H1 (cell line): ENCODE data around the gene SKP1. TPM values are rescaled to one million over a fixed set of nuclear protein-coding genes. Genes with fewer than 3 reads are reported as not detected.

Experiments used
- CTCF ChIA-PET: fragments of 300-600 bp; sonication (Branson Sonifier 250); formaldehyde crosslinking; loops from one replicate; lab custom pipeline; 2021; ENCODE audit not compliant: partially characterized antibody; lab: Charles Lee
- POLR2A ChIA-PET: fragments of 300-600 bp; sonication (Branson Sonifier 250); formaldehyde crosslinking; loops from one replicate; lab custom pipeline; 2021; ENCODE audit warnings: inconsistent platforms; ENCODE audit not compliant: partially characterized antibody; lab: Charles Lee
- DNase-seq, 2 experiments: peaks; one replicate each; pipeline versions ENCODE4 v3.0.0 to v3.0.0-alpha.2; 2010 to 2022; ENCODE audit warnings: low spot score in 2 of 2, low read depth in 1 of 2, mixed read lengths in 1 of 2
- FAIRE-seq: peaks from 2 replicates; lab custom pipeline; 2011; peaks lifted over from hg19 to GRCh38; lab: Jason Lieb, UNC
- H2AFZ ChIP-seq: 2 replicates; pipeline ENCODE4 v1.8.1; 2012; ENCODE audit warnings: low read length, inconsistent platforms
- H2AK5ac ChIP-seq: 2 replicates; pipeline ENCODE4 v1.6.1; 2013; ENCODE audit warnings: low read depth, low read length
- H2BK120ac ChIP-seq: replicated peaks from 2 replicates; pipeline ENCODE3; 2013; ENCODE audit warnings: low read depth, low read length, inconsistent platforms
- H2BK12ac ChIP-seq: 2 replicates; pipeline ENCODE4 v1.6.1; 2013; ENCODE audit warnings: low read depth, low read length
- H2BK15ac ChIP-seq: 2 replicates; pipeline ENCODE4 v1.6.1; 2013; ENCODE audit warnings: low read length
- H2BK20ac ChIP-seq: 2 replicates; pipeline ENCODE4 v1.6.1; 2013; ENCODE audit warnings: low read length
- H2BK5ac ChIP-seq: 2 replicates; pipeline ENCODE4 v1.6.1; 2013; ENCODE audit warnings: low read depth, low read length
- H3K14ac ChIP-seq: 2 replicates; pipeline ENCODE4 v1.6.1; 2013; ENCODE audit warnings: inconsistent platforms; ENCODE audit not compliant: insufficient read length
- H3K18ac ChIP-seq: 2 replicates; pipeline ENCODE4 v1.6.1; 2013; ENCODE audit warnings: low read length; ENCODE audit errors: extremely low read depth
- H3K23ac ChIP-seq: 2 replicates; pipeline ENCODE4 v1.6.1; 2013; ENCODE audit warnings: inconsistent platforms; ENCODE audit not compliant: insufficient read length
- H3K23me2 ChIP-seq: 2 replicates; pipeline ENCODE4 v1.6.1; 2013; ENCODE audit warnings: low read depth, low read length
- H3K27ac ChIP-seq: 2 replicates; pipeline ENCODE4 v1.6.1; 2011; ENCODE audit warnings: low read depth, low read length, inconsistent platforms
- H3K27me3 ChIP-seq, 4 experiments: replicated peaks in 1 of 4; 1 replicate in 1 of 4; 2 replicates in 3 of 4; pipeline versions ENCODE4 v1.6.1 to v1.8.1; 2011 to 2013; ENCODE audit warnings: low read length in 3 of 4, mild to moderate bottlenecking in 3 of 4, inconsistent platforms in 2 of 4, mixed read lengths in 2 of 4, moderate library complexity in 1 of 4; ENCODE audit not compliant: control insufficient read depth in 3 of 4, insufficient read depth in 3 of 4; ENCODE audit errors: extremely low read depth in 1 of 4
- H3K36me3 ChIP-seq, 4 experiments: 2 replicates each; pipeline versions ENCODE4 v1.6.1 to v1.8.1; 2011 to 2013; ENCODE audit warnings: mild to moderate bottlenecking in 4 of 4, low read length in 3 of 4, moderate library complexity in 2 of 4, control low read depth in 1 of 4, inconsistent platforms in 1 of 4; ENCODE audit not compliant: insufficient read depth in 4 of 4, control insufficient read depth in 2 of 4
- H3K4ac ChIP-seq: replicated peaks from 2 replicates; pipeline ENCODE3; 2013; ENCODE audit warnings: low read length, low read depth, mixed read lengths, inconsistent platforms; ENCODE audit not compliant: insufficient read length
- H3K4me1 ChIP-seq, 4 experiments: replicated peaks in 1 of 4; 1 replicate in 1 of 4; 2 replicates in 3 of 4; pipeline versions ENCODE4 v1.6.1 to v1.8.1; 2011 to 2013; ENCODE audit warnings: low read length in 3 of 4, inconsistent platforms in 2 of 4, mixed read lengths in 1 of 4; ENCODE audit not compliant: insufficient read depth in 4 of 4, control insufficient read depth in 3 of 4
- H3K4me2 ChIP-seq, 2 experiments: 2 replicates each; pipeline versions ENCODE4 v1.6.1 to v1.8.1; 2011 to 2013; ENCODE audit warnings: low read depth in 2 of 2, low read length in 2 of 2, control low read depth in 1 of 2, inconsistent platforms in 1 of 2, mild to moderate bottlenecking in 1 of 2; ENCODE audit not compliant: insufficient read depth in 1 of 2
- H3K4me3 ChIP-seq, 4 experiments: fragments of 200-600, 300-600 bp in 1 of 4; sonication (generic), shearing (Covaris generic), sonication (Bioruptor Twin) in 1 of 4; 2 replicates each; pipeline versions ENCODE4 v1.5.1 to v1.8.1; 2011 to 2016; ENCODE audit warnings: low read length in 4 of 4, low read depth in 3 of 4, control low read depth in 2 of 4, inconsistent platforms in 2 of 4, mild to moderate bottlenecking in 2 of 4, mixed read lengths in 1 of 4, moderate library complexity in 1 of 4; ENCODE audit not compliant: insufficient read depth in 2 of 4; ENCODE audit errors: extremely low read depth in 1 of 4
- H3K56ac ChIP-seq: replicated peaks from 2 replicates; pipeline ENCODE3; 2013; ENCODE audit warnings: low read depth, mild to moderate bottlenecking, mixed read lengths, low read length, inconsistent platforms; ENCODE audit not compliant: insufficient read length
- H3K79me1 ChIP-seq: 2 replicates; pipeline ENCODE4 v1.6.1; 2013; ENCODE audit warnings: low read depth, low read length, control low read depth
- H3K79me2 ChIP-seq, 2 experiments: 2 replicates each; pipeline versions ENCODE4 v1.6.1 to v1.8.1; 2012 to 2013; ENCODE audit warnings: low read length in 2 of 2, mild to moderate bottlenecking in 2 of 2, inconsistent platforms in 1 of 2; ENCODE audit not compliant: insufficient read depth in 2 of 2, control insufficient read depth in 1 of 2
- H3K9ac ChIP-seq, 4 experiments: replicated peaks in 1 of 4; 1 replicate in 1 of 4; 2 replicates in 3 of 4; pipeline versions ENCODE4 v1.6.1 to v1.8.1; 2011 to 2013; ENCODE audit warnings: low read depth in 3 of 4, low read length in 3 of 4, control low read depth in 2 of 4, mild to moderate bottlenecking in 2 of 4, moderate library complexity in 2 of 4, inconsistent platforms in 1 of 4; ENCODE audit errors: extremely low read depth in 1 of 4
- H3K9me3 ChIP-seq, 2 experiments: 2 replicates each; pipeline versions ENCODE4 v1.6.1 to v1.8.1; 2012 to 2013; ENCODE audit warnings: mild to moderate bottlenecking in 2 of 2, moderate library complexity in 2 of 2, control low read depth in 1 of 2, inconsistent platforms in 1 of 2, low read depth in 1 of 2, low read length in 1 of 2, mixed read lengths in 1 of 2; ENCODE audit not compliant: insufficient read depth in 2 of 2
- H4K20me1 ChIP-seq, 2 experiments: replicated peaks in 1 of 2; 2 replicates each; pipeline versions ENCODE3 to v1.8.1; 2011 to 2013; ENCODE audit warnings: inconsistent platforms in 2 of 2, low read length in 2 of 2, mild to moderate bottlenecking in 1 of 2; ENCODE audit not compliant: insufficient read depth in 2 of 2, control insufficient read depth in 1 of 2
- H4K5ac ChIP-seq: 2 replicates; pipeline ENCODE4 v1.6.1; 2013; ENCODE audit warnings: low read length, low read depth, mixed read lengths, inconsistent platforms; ENCODE audit not compliant: insufficient read length
- H4K8ac ChIP-seq: 2 replicates; pipeline ENCODE4 v1.8.0; 2013; ENCODE audit warnings: mild to moderate bottlenecking, moderate library complexity, low read length, inconsistent platforms; ENCODE audit not compliant: insufficient read depth; ENCODE audit errors: extremely low read depth
- H4K91ac ChIP-seq: replicated peaks from 2 replicates; pipeline ENCODE3; 2013; ENCODE audit warnings: low read length, mixed read lengths, inconsistent platforms; ENCODE audit not compliant: insufficient read length
- CHD1 ChIP-seq: IDR thresholded peaks from 2 replicates; pipeline ENCODE4 v1.6.1; 2012; ENCODE audit warnings: low read depth, low read length, improper control_type of control experiment
- HDAC6 ChIP-seq: IDR thresholded peaks from one replicate; pipeline ENCODE4 v1.7.1; 2012; ENCODE audit warnings: low read depth, mild to moderate bottlenecking, inconsistent platforms, low read length, moderate library complexity
- JUND ChIP-seq: IDR thresholded peaks from 2 replicates; pipeline ENCODE4 v1.6.1; 2011; ENCODE audit warnings: mild to moderate bottlenecking, improper control_type of control experiment, low read length
- KDM1A ChIP-seq: fragments of 200-600, 300-600 bp; sonication (generic); IDR thresholded peaks from 2 replicates; pipeline ENCODE4 v1.7.1; 2016; ENCODE audit warnings: mild to moderate bottlenecking, low read length, borderline replicate concordance
- POLR2AphosphoS5 ChIP-seq: IDR thresholded peaks from 2 replicates; pipeline ENCODE4 v1.6.1; 2011; ENCODE audit warnings: low read depth, low read length
- SIN3A ChIP-seq, 2 experiments: IDR thresholded peaks in 1 of 2; conservative IDR thresholded peaks in 1 of 2; 2 replicates each; pipeline ENCODE4 v1.6.1; 2011 to 2012; ENCODE audit warnings: low read length in 2 of 2, improper control_type of control experiment in 1 of 2, low read depth in 1 of 2, mild to moderate bottlenecking in 1 of 2
- SP1 ChIP-seq: IDR thresholded peaks from 2 replicates; pipeline ENCODE4 v1.6.1; 2011; ENCODE audit warnings: low read depth, low read length
- SP4 ChIP-seq: IDR thresholded peaks from 2 replicates; pipeline ENCODE4 v1.6.1; 2012; ENCODE audit warnings: low read length, inconsistent platforms
- TAF1 ChIP-seq: IDR thresholded peaks from 2 replicates; pipeline ENCODE4 v1.6.1; 2011; ENCODE audit warnings: mild to moderate bottlenecking, low read depth, low read length
- TEAD4 ChIP-seq: IDR thresholded peaks from 2 replicates; pipeline ENCODE4 v1.6.1; 2012; ENCODE audit warnings: low read depth, low read length, inconsistent platforms, mixed read lengths
- ZNF274 ChIP-seq: IDR thresholded peaks from 2 replicates; pipeline ENCODE4 v1.7.0; 2012; ENCODE audit warnings: low read length, borderline replicate concordance; ENCODE audit errors: extremely low read depth
- WGBS, 2 experiments: shearing (Covaris generic) in 1 of 2; methylation state at CpG; one replicate each; pipeline versions ENCODE4 v1.1.6 to v1.1.7; 2013 to 2015; ENCODE audit warnings: low lambda C conversion rate in 2 of 2, mixed read lengths in 2 of 2, inconsistent platforms in 1 of 2, low coverage in 1 of 2, missing lambda C conversion rate in 1 of 2; ENCODE audit not compliant: insufficient replicate concordance in 2 of 2, insufficient coverage in 1 of 2, insufficient read length in 1 of 2; ENCODE audit errors: extremely low coverage in 1 of 2, missing lambda C conversion rate in 1 of 2; 5-methylcytosine and 5-hydroxymethylcytosine counted together
- polyA plus RNA-seq, 7 experiments: library from polyadenylated mRNA; depleted of rRNA in 3 of 7; stranded (reverse) in 5 of 7; unstranded in 2 of 7; fragments of >200 nt in 5 of 7; fragments of 200-250 nt in 2 of 7; gene quantifications; 1 replicate in 5 of 7; 2 replicates in 1 of 7; 4 replicates in 1 of 7; pipeline versions ENCODE4 v1.2.1 to v1.2.3, GENCODE V29; 2011 to 2013; ENCODE audit warnings: missing spikeins in 2 of 7, mixed read lengths in 2 of 7
- total RNA-seq: library from RNA; stranded (reverse); fragmentation: NEBNext Ultra II Directional; extraction: Animal tissue kit (Norgen Biotek cat#: 25700); gene quantifications from 2 replicates; pipeline ENCODE4 v1.2.1, GENCODE V29; 2021
- TF ChIP-seq, protein P1 (sequence below): IDR thresholded peaks from 2 replicates; pipeline ENCODE4 v1.6.1; 2011; ENCODE audit warnings: low read depth, mild to moderate bottlenecking, low read length; ENCODE audit not compliant: insufficient read depth

Gene SKP1
- total and polyA plus RNA-seq, 2 of the 8 experiments (the other 6 are each of a cell fraction or from before 2014, with no cell fraction given), result 163 to 332 TPM

DNA sequence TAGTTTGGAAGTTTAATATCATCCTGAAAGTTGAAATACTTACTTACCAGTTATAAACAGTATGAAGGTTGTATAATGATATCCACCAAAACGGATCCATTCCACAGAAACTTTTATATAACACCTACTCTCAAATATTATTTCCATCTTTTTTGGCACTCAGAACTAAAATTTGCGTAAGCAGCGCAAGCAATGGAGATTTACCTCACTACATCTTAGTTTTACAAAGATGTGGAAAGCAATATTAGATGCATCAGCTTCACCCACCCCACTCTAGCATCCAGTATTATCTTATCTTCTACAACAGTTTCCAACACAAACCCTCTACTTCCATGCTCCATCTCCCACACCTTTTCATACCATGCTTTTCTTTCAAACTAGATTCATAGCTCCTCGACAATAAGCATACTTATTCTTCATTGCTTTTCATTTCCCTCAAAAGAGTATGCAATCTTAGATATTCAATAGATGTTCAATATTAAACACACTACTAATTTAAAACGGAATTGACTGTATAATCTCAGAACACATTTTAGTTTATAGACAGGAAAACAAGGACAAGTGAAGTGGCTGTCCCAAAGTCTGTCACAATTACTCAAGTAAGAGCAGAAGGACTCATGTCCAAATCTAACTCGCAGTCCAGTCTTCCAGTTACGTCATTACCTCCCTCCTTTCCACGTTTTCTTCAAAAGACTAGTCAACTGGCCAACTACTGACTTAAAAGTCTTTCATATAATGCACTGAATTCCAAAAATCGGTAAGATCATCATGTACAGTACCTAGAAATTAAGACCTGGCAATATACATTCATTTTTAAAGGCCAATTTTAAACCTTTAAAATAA, 46.9 kb upstream of the SKP1 start:
- H4K20me1 ChIP-seq, result peaks cover 25 to 46% of the 10 kb centered on the region in 2 experiments
- no peaks in the 10 kb centered on the region for H3K27me3 ChIP-seq
- no peak overlapping the region for H2AK5ac ChIP-seq
- CTCF ChIA-PET, result interaction anchor here (1.0 to 2.4 kb wide), 3 partner anchors 16 to 39 kb away, joined by 3 to 6 read pairs (median 5); no protein-coding TSS in a partner anchor
- H3K4ac ChIP-seq, result no peak overlapping the region
- no peak for DNase-seq
- no peak overlapping the region for H2BK120ac ChIP-seq
- peak overlapping the region; percentile 91 to 98 (median 96) for H3K4me3 ChIP-seq
- no peak overlapping the region for H3K56ac ChIP-seq
- no peak overlapping the region for H2BK12ac ChIP-seq
- peak overlapping the region; percentile 89 to 99 for H3K4me2 ChIP-seq
- H2BK20ac ChIP-seq, result no peak overlapping the region
- H3K9ac ChIP-seq, result peak overlapping the region in 1 of 4 experiments; percentile 23; a peak in 1 of 7 replicates
- H3K9me3 ChIP-seq, result no peaks in the 10 kb centered on the region
- H3K18ac ChIP-seq, result no peak overlapping the region
- H4K91ac ChIP-seq, result no peak overlapping the region
- POLR2A ChIA-PET, result interaction anchor here (0.6 to 9.0 kb wide), 7 partner anchors 11 to 55 kb away, joined by 3 to 166 read pairs (median 17); partner anchors contain the start of gene SKP1
- no peak overlapping the region for H2BK15ac ChIP-seq
- H3K14ac ChIP-seq, result no peak overlapping the region
- no peak overlapping the region for H4K5ac ChIP-seq
- no peak overlapping the region for H3K27ac ChIP-seq
- H3K23me2 ChIP-seq, result peaks cover 11% of the 10 kb centered on the region
- H3K23ac ChIP-seq, result no peak overlapping the region
- no peaks in the 10 kb centered on the region for H3K79me1 ChIP-seq
- 63% methylated on average over 9 of the region's 9 CpGs; no CpG with 5 or more reads in 1 of the 2 experiments for WGBS, 2 experiments
- FAIRE-seq, result no peak
- H3K4me1 ChIP-seq, result peaks cover 0 to 11% (median 6%) of the 10 kb centered on the region in 4 experiments; a peak in 5 of 7 replicates
- peaks cover 0 to 19% (median 6%) of the 10 kb centered on the region in 4 experiments; a peak in 4 of 8 replicates for H3K36me3 ChIP-seq
- no peak overlapping the region for H4K8ac ChIP-seq
- peaks cover 69 to 83% of the 10 kb centered on the region in 2 experiments for H3K79me2 ChIP-seq
- H2AFZ ChIP-seq, result no peak overlapping the region
- H2BK5ac ChIP-seq, result no peak overlapping the region
- no peak for TF ChIP-seq SP4
- no peak for TF ChIP-seq CHD1
- TF ChIP-seq POLR2AphosphoS5, result no peak
- TF ChIP-seq TEAD4, result no peak
- TF ChIP-seq SP1, result no peak
- TF ChIP-seq HDAC6, result no peak
- TF ChIP-seq, protein P1, sequence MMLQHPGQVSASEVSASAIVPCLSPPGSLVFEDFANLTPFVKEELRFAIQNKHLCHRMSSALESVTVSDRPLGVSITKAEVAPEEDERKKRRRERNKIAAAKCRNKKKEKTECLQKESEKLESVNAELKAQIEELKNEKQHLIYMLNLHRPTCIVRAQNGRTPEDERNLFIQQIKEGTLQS, result no peak
- no peak for TF ChIP-seq ZNF274
- TF ChIP-seq TAF1, result no peak
- TF ChIP-seq JUND, result no peak
- TF ChIP-seq SIN3A (conservative IDR thresholded peaks at IDR 0.05 in 1 of 2, IDR thresholded peaks at IDR 0.05 in 1 of 2; ENCODE audit: low read depth in 1 of 2, low read length in 2 of 2), result no peak
- no peak for TF ChIP-seq KDM1A
